GM12874 (cell line): ENCODE measurements around the gene METRNL.

Source experiments
- CTCF ChIP-seq: IDR thresholded peaks from 2 replicates; pipeline ENCODE4 v1.5.1; 2011; ENCODE audit warnings: low read depth, mild to moderate bottlenecking, control low read depth, low read length, moderate library complexity; ENCODE audit not compliant: insufficient read depth

The METRNL gene

GRCh38 chr17:83113381-83113780 is 34.0 kb downstream of the METRNL start:
- TF ChIP-seq CTCF, result no peak

GRCh38 chr17:83113792-83114191 is 34.4 kb downstream of the METRNL start:
- TF ChIP-seq CTCF, result no peak

- no peak for TF ChIP-seq CTCF
Measured at GRCh38 chr17:83114706-83115105, 35.3 kb downstream of the METRNL start.

- no peak for TF ChIP-seq CTCF
Measured at GRCh38 chr17:83115202-83115651, 35.8 kb downstream of the METRNL start.

- no peak for TF ChIP-seq CTCF
Measured at GRCh38 chr17:83115832-83116231, 36.4 kb downstream of the METRNL start.

GRCh38 chr17:83116311-83116771 is 36.9 kb downstream of the METRNL start:
- no peak for TF ChIP-seq CTCF

GRCh38 chr17:83116783-83117555 is 37.6 kb downstream of the METRNL start:
- TF ChIP-seq CTCF, result no peak
